SU-DHL-6 (cell line): ENCODE results near the gene TMSB4X.

Source experiments
- H2AFZ ChIP-seq: fragments of 200-600 bp; sonication (generic); 2 replicates; pipeline ENCODE4 v1.6.1; 2014; ENCODE audit warnings: low read depth, mild to moderate bottlenecking, moderate library complexity, mixed read lengths, antibody characterized with exemption, low read length; ENCODE audit not compliant: severe bottlenecking
- H3F3A ChIP-seq: fragments of 200-600 bp; shearing (Covaris generic); 2 replicates; pipeline ENCODE4 v1.6.0; 2016; ENCODE audit warnings: antibody characterized with exemption, mild to moderate bottlenecking; ENCODE audit not compliant: insufficient read depth
- H3K27ac ChIP-seq: fragments of 200-600 bp; sonication (generic); 2 replicates; pipeline ENCODE4 v1.5.1; 2016; ENCODE audit warnings: low read depth, mild to moderate bottlenecking, low read length, moderate library complexity, mixed read lengths
- H3K27me3 ChIP-seq: fragments of 200-600 bp; sonication (generic), shearing (Covaris generic); 2 replicates; pipeline ENCODE4 v1.6.0; 2014; ENCODE audit warnings: mild to moderate bottlenecking, low read length
- H3K36me3 ChIP-seq: fragments of 200-600 bp; sonication (generic); 2 replicates; pipeline ENCODE4 v1.6.1; 2014; ENCODE audit warnings: mild to moderate bottlenecking, low read length, mixed read lengths
- H3K4me2 ChIP-seq: fragments of 300-600, 200-600 bp; shearing (Covaris generic), sonication (generic); 2 replicates; pipeline ENCODE4 v1.6.0; 2014; ENCODE audit warnings: low read length, low read depth, mild to moderate bottlenecking; ENCODE audit not compliant: poor library complexity, severe bottlenecking
- H3K4me3 ChIP-seq: fragments of 200-600 bp; sonication (generic); 2 replicates; pipeline ENCODE4 v1.5.1; 2014; ENCODE audit warnings: antibody characterized with exemption, low read length, mild to moderate bottlenecking, mixed read lengths; ENCODE audit not compliant: insufficient read depth, poor library complexity, severe bottlenecking
- H3K79me2 ChIP-seq: fragments of 200-600 bp; sonication (generic); 2 replicates; pipeline ENCODE4 v1.6.1; 2014; ENCODE audit warnings: mild to moderate bottlenecking, low read length, moderate library complexity; ENCODE audit not compliant: insufficient read depth
- H3K9ac ChIP-seq: fragments of 200-600 bp; sonication (generic); 2 replicates; pipeline ENCODE4 v1.7.0; 2014; ENCODE audit warnings: mild to moderate bottlenecking, low read length
- H3K9me2 ChIP-seq: fragments of 200-600 bp; sonication (generic); replicated peaks from 2 replicates; pipeline ENCODE4 v1.6.1; 2014; ENCODE audit warnings: low read length; ENCODE audit not compliant: insufficient read depth
- H3K9me3 ChIP-seq: fragments of 200-600 bp; sonication (generic); 2 replicates; pipeline ENCODE4 v1.6.1; 2014; ENCODE audit warnings: low read length, mixed read lengths; ENCODE audit not compliant: insufficient read depth
- H4K20me1 ChIP-seq: fragments of 200-600 bp; sonication (generic); 2 replicates; pipeline ENCODE4 v1.6.1; 2014; ENCODE audit warnings: low read depth, mild to moderate bottlenecking, antibody characterized with exemption, low read length, moderate library complexity, mixed read lengths
- EZH2phosphoT487 ChIP-seq: fragments of 200-600 bp; sonication (generic), shearing (Covaris generic); conservative IDR thresholded peaks from 2 replicates; pipeline ENCODE4 v1.6.1; 2018; ENCODE audit warnings: mild to moderate bottlenecking, antibody characterized with exemption, low read length, moderate library complexity, mixed read lengths
- TF ChIP-seq, protein P1 (sequence below): fragments of 200-600 bp; sonication (generic); IDR thresholded peaks from one replicate; pipeline ENCODE4 v1.5.1; 2017; ENCODE audit warnings: antibody characterized with exemption, mild to moderate bottlenecking, low read length, moderate library complexity; ENCODE audit not compliant: insufficient read depth, poor library complexity, severe bottlenecking

TMSB4X gene

DNA sequence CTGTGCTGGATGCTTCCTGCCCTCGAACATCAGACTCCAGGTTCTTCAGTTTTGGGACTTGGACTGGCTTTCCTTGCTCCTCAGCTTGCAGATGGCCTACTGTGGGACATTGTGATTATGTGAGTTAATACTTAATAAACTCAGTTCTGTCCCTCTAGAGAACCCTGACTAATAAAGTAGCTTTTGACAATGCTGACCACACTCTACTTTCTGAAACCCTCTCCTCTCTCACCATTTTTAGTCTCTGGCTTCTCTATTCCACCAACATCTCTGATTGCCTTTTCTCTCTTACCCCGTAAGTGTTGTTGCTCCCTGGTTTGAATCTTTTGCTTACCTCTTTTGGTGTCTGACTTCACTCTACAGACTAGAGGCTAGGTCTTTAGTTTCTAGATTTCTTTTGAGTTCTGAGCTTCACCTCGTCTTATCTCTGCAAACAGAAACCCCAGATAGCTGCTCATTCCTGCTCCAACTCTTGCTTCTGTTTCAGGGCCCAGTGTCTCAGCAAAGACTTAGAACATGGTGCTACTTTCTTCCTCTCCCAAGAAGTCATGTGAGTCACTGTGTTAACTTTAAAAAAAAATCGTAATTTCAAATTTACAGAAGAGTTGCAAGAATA lies 11.4 kb downstream of the TMSB4X start:
- H2AFZ ChIP-seq = no peak overlapping the region
- no peaks in the 10 kb centered on the region for H3K9me3 ChIP-seq
- H4K20me1 ChIP-seq = no peaks in the 10 kb centered on the region
- no peaks in the 10 kb centered on the region for H3K9me2 ChIP-seq
- no peak overlapping the region for H3K4me2 ChIP-seq
- TF ChIP-seq, protein P1, sequence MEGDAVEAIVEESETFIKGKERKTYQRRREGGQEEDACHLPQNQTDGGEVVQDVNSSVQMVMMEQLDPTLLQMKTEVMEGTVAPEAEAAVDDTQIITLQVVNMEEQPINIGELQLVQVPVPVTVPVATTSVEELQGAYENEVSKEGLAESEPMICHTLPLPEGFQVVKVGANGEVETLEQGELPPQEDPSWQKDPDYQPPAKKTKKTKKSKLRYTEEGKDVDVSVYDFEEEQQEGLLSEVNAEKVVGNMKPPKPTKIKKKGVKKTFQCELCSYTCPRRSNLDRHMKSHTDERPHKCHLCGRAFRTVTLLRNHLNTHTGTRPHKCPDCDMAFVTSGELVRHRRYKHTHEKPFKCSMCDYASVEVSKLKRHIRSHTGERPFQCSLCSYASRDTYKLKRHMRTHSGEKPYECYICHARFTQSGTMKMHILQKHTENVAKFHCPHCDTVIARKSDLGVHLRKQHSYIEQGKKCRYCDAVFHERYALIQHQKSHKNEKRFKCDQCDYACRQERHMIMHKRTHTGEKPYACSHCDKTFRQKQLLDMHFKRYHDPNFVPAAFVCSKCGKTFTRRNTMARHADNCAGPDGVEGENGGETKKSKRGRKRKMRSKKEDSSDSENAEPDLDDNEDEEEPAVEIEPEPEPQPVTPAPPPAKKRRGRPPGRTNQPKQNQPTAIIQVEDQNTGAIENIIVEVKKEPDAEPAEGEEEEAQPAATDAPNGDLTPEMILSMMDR = no peak
- no peak for TF ChIP-seq EZH2phosphoT487
- no peaks in the 10 kb centered on the region for H3K36me3 ChIP-seq
- no peak overlapping the region for H3K27ac ChIP-seq
- H3K9ac ChIP-seq = no peak overlapping the region
- no peaks in the 10 kb centered on the region for H3F3A ChIP-seq
- H3K79me2 ChIP-seq = no peaks in the 10 kb centered on the region
- H3K4me3 ChIP-seq = no peak overlapping the region
- no peaks in the 10 kb centered on the region for H3K27me3 ChIP-seq

DNA sequence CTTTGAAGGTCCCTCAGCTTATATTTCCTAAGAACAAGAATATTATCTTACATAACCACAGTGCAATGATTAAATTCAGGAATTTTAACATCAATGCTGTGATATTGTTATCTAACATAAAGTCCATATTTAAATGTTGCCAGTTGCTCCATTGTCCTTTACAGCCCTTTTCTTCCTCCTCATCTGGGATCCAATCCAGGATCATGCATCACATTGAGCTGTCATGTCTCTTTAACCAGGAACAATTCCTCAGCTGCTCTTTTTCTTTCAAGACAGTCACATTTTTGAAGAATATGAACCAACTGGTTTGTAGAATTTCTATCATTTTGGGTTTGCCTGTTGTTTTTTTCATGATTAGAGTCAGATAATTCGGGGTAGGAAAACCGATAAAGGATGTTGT lies 12.0 kb downstream of the TMSB4X start:
- no peak overlapping the region for H2AFZ ChIP-seq
- TF ChIP-seq, protein P1 = no peak
- no peaks in the 10 kb centered on the region for H3F3A ChIP-seq
- no peaks in the 10 kb centered on the region for H3K27me3 ChIP-seq
- no peaks in the 10 kb centered on the region for H3K79me2 ChIP-seq
- H3K4me2 ChIP-seq = no peak overlapping the region
- no peak overlapping the region for H3K27ac ChIP-seq
- no peaks in the 10 kb centered on the region for H3K9me3 ChIP-seq
- no peaks in the 10 kb centered on the region for H3K36me3 ChIP-seq
- no peaks in the 10 kb centered on the region for H3K9me2 ChIP-seq
- no peak overlapping the region for H3K4me3 ChIP-seq
- H4K20me1 ChIP-seq = no peaks in the 10 kb centered on the region
- H3K9ac ChIP-seq = no peak overlapping the region

DNA sequence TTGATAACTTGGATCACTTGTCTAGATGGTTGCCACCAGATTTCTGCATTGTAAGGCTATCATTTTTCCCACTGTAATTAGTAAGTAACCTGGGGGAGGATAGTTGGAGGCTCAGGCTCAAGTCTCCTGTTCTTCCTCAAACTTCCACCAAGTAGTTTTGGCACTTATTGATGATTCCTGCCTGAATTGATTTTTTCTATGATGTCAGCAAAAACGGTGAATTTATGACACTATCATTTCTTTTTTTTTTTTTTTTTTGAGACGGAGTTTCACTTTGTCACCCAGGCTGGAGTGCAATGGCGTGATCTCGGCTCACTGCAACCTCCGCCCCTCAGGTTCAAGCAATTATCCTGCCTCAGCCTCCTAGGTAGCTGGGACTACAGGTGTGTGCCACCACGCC lies 12.4 kb downstream of the TMSB4X start:
- Histone ChIP-seq H3K9ac (no peak overlapping the region), H2AFZ (no peak overlapping the region), H3K79me2 (no peaks in the 10 kb centered on the region), H3K27ac (no peak overlapping the region), H3K9me2 (no peaks in the 10 kb centered on the region), H4K20me1 (no peaks in the 10 kb centered on the region), H3K36me3 (no peaks in the 10 kb centered on the region), H3K27me3 (no peaks in the 10 kb centered on the region), H3K4me3 (no peak overlapping the region), H3F3A (no peaks in the 10 kb centered on the region), H3K4me2 (no peak overlapping the region), H3K9me3 (no peaks in the 10 kb centered on the region)
- TF ChIP-seq, protein P1 = no peak
- no peak for TF ChIP-seq EZH2phosphoT487
